HEK293 (cell line): ENCODE data around the gene HTR3B.
A peak's percentile ranks its signal among the peaks of the same experiment; 100 is the strongest.

ENCODE experiments used
- CTCF ChIA-PET: fragments of 350-600 bp; formaldehyde crosslinking; extraction: SDS; loops from one replicate; lab custom pipeline; 2021; ENCODE audit warnings: antibody characterized with exemption; lab: Yijun Ruan, JAX
- POLR2A ChIA-PET: fragments of 300-600 bp; formaldehyde crosslinking; extraction: SDS; loops from one replicate; lab custom pipeline; 2020; ENCODE audit warnings: antibody characterized with exemption, inconsistent platforms; lab: Yijun Ruan, JAX
- H3K27ac ChIP-seq: fragments of 200-500 bp; sonication (Bioruptor generic); 2 replicates; pipeline ENCODE4 v1.5.1; 2014; ENCODE audit warnings: low read depth, low read length, control low read depth, inconsistent platforms; ENCODE audit errors: extremely low read depth
- H3K36me3 ChIP-seq, 2 experiments: fragments of 200-500 bp in 1 of 2; sonication (Bioruptor generic) in 1 of 2; 1 replicate in 1 of 2; 2 replicates in 1 of 2; pipeline ENCODE4 v1.5.1; 2014 to 2017; ENCODE audit warnings: inconsistent platforms in 2 of 2, low read length in 2 of 2; ENCODE audit not compliant: control insufficient read depth in 2 of 2, insufficient read depth in 1 of 2
- H3K4me1 ChIP-seq: fragments of 200-500 bp; sonication (Bioruptor generic); 2 replicates; pipeline ENCODE4 v1.5.1; 2014; ENCODE audit warnings: mild to moderate bottlenecking, low read length, inconsistent platforms; ENCODE audit not compliant: control insufficient read depth, insufficient read depth
- H3K4me3 ChIP-seq: 2 replicates; pipeline ENCODE4 v1.5.1; 2011; ENCODE audit warnings: low read depth, mild to moderate bottlenecking, control low read depth, low read length, moderate library complexity
- H3K9me3 ChIP-seq: fragments of 200-500 bp; sonication (Bioruptor generic); 2 replicates; pipeline ENCODE4 v1.5.1; 2014; ENCODE audit warnings: low read depth, low read length, inconsistent platforms; ENCODE audit not compliant: control insufficient read depth, insufficient read depth
- BCL11B ChIP-seq: fragments of 450-650 bp; formaldehyde crosslinking; IDR thresholded peaks from 2 replicates; pipeline ENCODE4 v1.5.1; 2016; ENCODE audit warnings: low read depth, missing biosample characterization, missing genetic modification characterization
- EGR2 ChIP-seq: fragments of 450-650 bp; formaldehyde crosslinking; IDR thresholded peaks from 2 replicates; pipeline ENCODE4 v1.5.1; 2016; ENCODE audit warnings: low read depth, missing biosample characterization, missing genetic modification characterization
- KLF1 ChIP-seq: fragments of 450-650 bp; formaldehyde crosslinking; IDR thresholded peaks from 2 replicates; pipeline ENCODE4 v1.5.1; 2016; ENCODE audit warnings: missing biosample characterization, missing genetic modification characterization
- KLF17 ChIP-seq: fragments of 450-650 bp; formaldehyde crosslinking; IDR thresholded peaks from 2 replicates; pipeline ENCODE4 v1.5.1; 2016; ENCODE audit warnings: missing biosample characterization, missing genetic modification characterization
- MYNN ChIP-seq: fragments of 450-650 bp; formaldehyde crosslinking; IDR thresholded peaks from 2 replicates; pipeline ENCODE4 v1.5.1; 2016; ENCODE audit warnings: missing biosample characterization, missing genetic modification characterization, borderline replicate concordance
- SP2 ChIP-seq: fragments of 450-650 bp; formaldehyde crosslinking; IDR thresholded peaks from 2 replicates; pipeline ENCODE4 v1.5.1; 2016; ENCODE audit warnings: missing biosample characterization, missing genetic modification characterization
- ZBTB20 ChIP-seq: fragments of 450-650 bp; formaldehyde crosslinking; IDR thresholded peaks from 2 replicates; pipeline ENCODE4 v1.5.1; 2016; ENCODE audit warnings: missing biosample characterization, missing genetic modification characterization
- ZBTB48 ChIP-seq: fragments of 450-650 bp; formaldehyde crosslinking; IDR thresholded peaks from 2 replicates; pipeline ENCODE4 v1.5.1; 2016; ENCODE audit warnings: missing biosample characterization, missing genetic modification characterization
- ZNF10 ChIP-seq: fragments of 450-650 bp; formaldehyde crosslinking; IDR thresholded peaks from 2 replicates; pipeline ENCODE4 v1.5.1; 2017; ENCODE audit warnings: missing biosample characterization, missing genetic modification characterization
- ZNF155 ChIP-seq: fragments of 450-650 bp; formaldehyde crosslinking; IDR thresholded peaks from 2 replicates; pipeline ENCODE4 v1.5.1; 2016; ENCODE audit warnings: missing biosample characterization, missing genetic modification characterization
- ZNF2 ChIP-seq: fragments of 450-650 bp; formaldehyde crosslinking; IDR thresholded peaks from 2 replicates; pipeline ENCODE4 v1.5.1; 2016; ENCODE audit warnings: missing biosample characterization, missing genetic modification characterization
- ZNF311 ChIP-seq: fragments of 450-650 bp; formaldehyde crosslinking; IDR thresholded peaks from 2 replicates; pipeline ENCODE4 v1.5.1; 2017; ENCODE audit warnings: missing biosample characterization, missing genetic modification characterization, borderline replicate concordance
- ZNF335 ChIP-seq: fragments of 450-650 bp; formaldehyde crosslinking; conservative IDR thresholded peaks from 2 replicates; pipeline ENCODE4 v1.5.1; 2016; ENCODE audit warnings: missing biosample characterization, missing genetic modification characterization
- ZNF48 ChIP-seq: fragments of 450-650 bp; formaldehyde crosslinking; IDR thresholded peaks from 2 replicates; pipeline ENCODE4 v1.5.1; 2016; ENCODE audit warnings: missing biosample characterization, missing genetic modification characterization
- ZNF571 ChIP-seq: fragments of 450-650 bp; formaldehyde crosslinking; IDR thresholded peaks from 2 replicates; pipeline ENCODE4 v1.5.0; 2017; ENCODE audit warnings: missing biosample characterization, missing genetic modification characterization
- ZNF585B ChIP-seq: fragments of 450-650 bp; formaldehyde crosslinking; IDR thresholded peaks from 2 replicates; pipeline ENCODE4 v1.5.1; 2016; ENCODE audit warnings: missing biosample characterization, missing genetic modification characterization
- ZNF692 ChIP-seq: fragments of 450-650 bp; formaldehyde crosslinking; IDR thresholded peaks from 2 replicates; pipeline ENCODE4 v1.5.1; 2016; ENCODE audit warnings: missing biosample characterization, missing genetic modification characterization
- ZNF837 ChIP-seq: fragments of 450-650 bp; formaldehyde crosslinking; IDR thresholded peaks from 2 replicates; pipeline ENCODE4 v1.5.1; 2016; ENCODE audit warnings: missing biosample characterization, missing genetic modification characterization
- ZXDB ChIP-seq: fragments of 450-650 bp; formaldehyde crosslinking; IDR thresholded peaks from 2 replicates; pipeline ENCODE4 v1.5.1; 2016; ENCODE audit warnings: missing biosample characterization, missing genetic modification characterization
- TF ChIP-seq, protein P1 (sequence below): fragments of 450-650 bp; formaldehyde crosslinking; IDR thresholded peaks from 2 replicates; pipeline ENCODE4 v1.5.1; 2016; ENCODE audit warnings: missing biosample characterization, missing genetic modification characterization
- TF ChIP-seq, protein P2 (sequence below): fragments of 450-650 bp; formaldehyde crosslinking; IDR thresholded peaks from 2 replicates; pipeline ENCODE4 v1.5.1; 2016; ENCODE audit warnings: missing biosample characterization, missing genetic modification characterization
- TF ChIP-seq, protein P3 (sequence below): fragments of 450-650 bp; formaldehyde crosslinking; IDR thresholded peaks from 2 replicates; pipeline ENCODE4 v1.5.1; 2016; ENCODE audit warnings: missing biosample characterization, missing genetic modification characterization

HTR3B gene

DNA sequence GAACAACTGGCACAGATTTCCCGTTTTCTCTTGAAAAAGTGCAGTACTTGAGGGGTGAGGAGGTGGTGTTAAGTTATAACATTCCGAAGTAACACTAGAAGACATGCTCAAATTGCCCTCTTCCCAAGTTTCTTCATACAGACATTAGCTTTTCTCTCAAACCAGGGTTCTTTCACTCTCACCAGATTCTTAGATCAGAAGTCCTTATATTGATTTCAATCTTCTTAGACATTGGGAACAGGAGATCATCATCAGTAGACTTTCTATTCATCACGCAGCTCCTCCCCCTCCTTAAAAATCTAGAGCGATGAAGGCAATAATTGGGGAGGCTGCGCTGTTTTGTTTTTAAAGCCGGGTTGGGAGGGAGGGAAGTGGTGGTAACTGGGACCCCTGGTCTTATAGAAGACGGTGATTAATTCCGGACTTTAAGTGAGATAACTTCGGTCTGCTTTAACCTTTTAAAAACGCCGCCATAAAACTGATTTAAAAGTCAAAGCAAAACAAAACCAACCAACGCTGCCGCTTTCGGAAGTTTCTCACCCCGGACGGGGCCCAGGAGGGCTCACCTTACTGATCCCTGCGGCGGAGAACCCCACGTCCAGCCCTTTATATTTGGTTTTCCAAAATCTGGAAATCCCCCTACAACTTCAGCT, 29.9 kb upstream of the HTR3B start:
- CTCF ChIA-PET, result interaction anchor here (1.2 to 4.8 kb wide), 3 partner anchors 22 to 387 kb away, joined by 3 to 28 read pairs (median 7); no protein-coding TSS in a partner anchor
- no peaks in the 10 kb centered on the region for H3K9me3 ChIP-seq
- H3K27ac ChIP-seq, result peak overlapping the region; percentile 77; the same call in 1 of the 2 replicates
- H3K4me3 ChIP-seq, result peak overlapping the region; percentile 69
- H3K4me1 ChIP-seq, result no peaks in the 10 kb centered on the region
- peaks cover 0 to 24% of the 10 kb centered on the region in 2 experiments; a peak in 1 of 3 replicates for H3K36me3 ChIP-seq
- POLR2A ChIA-PET, result interaction anchor here (0.6 to 1.6 kb wide), 7 partner anchors 10 to 478 kb away, joined by 3 to 8 read pairs (median 3); no protein-coding TSS in a partner anchor
- TF ChIP-seq, protein P1, sequence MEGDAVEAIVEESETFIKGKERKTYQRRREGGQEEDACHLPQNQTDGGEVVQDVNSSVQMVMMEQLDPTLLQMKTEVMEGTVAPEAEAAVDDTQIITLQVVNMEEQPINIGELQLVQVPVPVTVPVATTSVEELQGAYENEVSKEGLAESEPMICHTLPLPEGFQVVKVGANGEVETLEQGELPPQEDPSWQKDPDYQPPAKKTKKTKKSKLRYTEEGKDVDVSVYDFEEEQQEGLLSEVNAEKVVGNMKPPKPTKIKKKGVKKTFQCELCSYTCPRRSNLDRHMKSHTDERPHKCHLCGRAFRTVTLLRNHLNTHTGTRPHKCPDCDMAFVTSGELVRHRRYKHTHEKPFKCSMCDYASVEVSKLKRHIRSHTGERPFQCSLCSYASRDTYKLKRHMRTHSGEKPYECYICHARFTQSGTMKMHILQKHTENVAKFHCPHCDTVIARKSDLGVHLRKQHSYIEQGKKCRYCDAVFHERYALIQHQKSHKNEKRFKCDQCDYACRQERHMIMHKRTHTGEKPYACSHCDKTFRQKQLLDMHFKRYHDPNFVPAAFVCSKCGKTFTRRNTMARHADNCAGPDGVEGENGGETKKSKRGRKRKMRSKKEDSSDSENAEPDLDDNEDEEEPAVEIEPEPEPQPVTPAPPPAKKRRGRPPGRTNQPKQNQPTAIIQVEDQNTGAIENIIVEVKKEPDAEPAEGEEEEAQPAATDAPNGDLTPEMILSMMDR (tag by site-specific recombination), result no peak
- no peak for TF ChIP-seq ZBTB48 (tag by site-specific recombination)
- TF ChIP-seq ZNF692 (tag by site-specific recombination), result no peak
- TF ChIP-seq ZNF155, result no peak
- no peak for TF ChIP-seq BCL11B (tag by site-specific recombination)
- TF ChIP-seq ZXDB (tag by site-specific recombination), result no peak
- TF ChIP-seq ZBTB20, result no peak
- no peak for TF ChIP-seq SP2 (tag by site-specific recombination)
- no peak for TF ChIP-seq ZNF10 (tag by site-specific recombination)
- TF ChIP-seq, protein P2, sequence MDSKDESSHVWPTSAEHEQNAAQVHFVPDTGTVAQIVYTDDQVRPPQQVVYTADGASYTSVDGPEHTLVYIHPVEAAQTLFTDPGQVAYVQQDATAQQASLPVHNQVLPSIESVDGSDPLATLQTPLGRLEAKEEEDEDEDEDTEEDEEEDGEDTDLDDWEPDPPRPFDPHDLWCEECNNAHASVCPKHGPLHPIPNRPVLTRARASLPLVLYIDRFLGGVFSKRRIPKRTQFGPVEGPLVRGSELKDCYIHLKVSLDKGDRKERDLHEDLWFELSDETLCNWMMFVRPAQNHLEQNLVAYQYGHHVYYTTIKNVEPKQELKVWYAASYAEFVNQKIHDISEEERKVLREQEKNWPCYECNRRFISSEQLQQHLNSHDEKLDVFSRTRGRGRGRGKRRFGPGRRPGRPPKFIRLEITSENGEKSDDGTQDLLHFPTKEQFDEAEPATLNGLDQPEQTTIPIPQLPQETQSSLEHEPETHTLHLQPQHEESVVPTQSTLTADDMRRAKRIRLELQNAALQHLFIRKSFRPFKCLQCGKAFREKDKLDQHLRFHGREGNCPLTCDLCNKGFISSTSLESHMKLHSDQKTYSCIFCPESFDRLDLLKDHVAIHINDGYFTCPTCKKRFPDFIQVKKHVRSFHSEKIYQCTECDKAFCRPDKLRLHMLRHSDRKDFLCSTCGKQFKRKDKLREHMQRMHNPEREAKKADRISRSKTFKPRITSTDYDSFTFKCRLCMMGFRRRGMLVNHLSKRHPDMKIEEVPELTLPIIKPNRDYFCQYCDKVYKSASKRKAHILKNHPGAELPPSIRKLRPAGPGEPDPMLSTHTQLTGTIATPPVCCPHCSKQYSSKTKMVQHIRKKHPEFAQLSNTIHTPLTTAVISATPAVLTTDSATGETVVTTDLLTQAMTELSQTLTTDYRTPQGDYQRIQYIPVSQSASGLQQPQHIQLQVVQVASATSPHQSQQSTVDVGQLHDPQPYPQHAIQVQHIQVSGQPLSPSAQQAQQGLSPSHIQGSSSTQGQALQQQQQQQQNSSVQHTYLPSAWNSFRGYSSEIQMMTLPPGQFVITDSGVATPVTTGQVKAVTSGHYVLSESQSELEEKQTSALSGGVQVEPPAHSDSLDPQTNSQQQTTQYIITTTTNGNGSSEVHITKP (tag by site-specific recombination), result peak; percentile 46; the same call in 1 of the 2 replicates
- no peak for TF ChIP-seq ZNF311 (tag by site-specific recombination)
- peak; percentile 5; the same call in 1 of the 2 replicates for TF ChIP-seq EGR2 (tag by site-specific recombination)
- TF ChIP-seq ZNF571 (tag by site-specific recombination), result no peak
- no peak for TF ChIP-seq ZNF48 (tag by site-specific recombination)
- peak; percentile 42 for TF ChIP-seq ZNF335 (tag by site-specific recombination)
- no peak for TF ChIP-seq ZNF837 (tag by site-specific recombination)
- TF ChIP-seq ZNF2 (tag by site-specific recombination), result no peak
- TF ChIP-seq KLF1, result no peak
- no peak for TF ChIP-seq KLF17
- TF ChIP-seq, protein P3, sequence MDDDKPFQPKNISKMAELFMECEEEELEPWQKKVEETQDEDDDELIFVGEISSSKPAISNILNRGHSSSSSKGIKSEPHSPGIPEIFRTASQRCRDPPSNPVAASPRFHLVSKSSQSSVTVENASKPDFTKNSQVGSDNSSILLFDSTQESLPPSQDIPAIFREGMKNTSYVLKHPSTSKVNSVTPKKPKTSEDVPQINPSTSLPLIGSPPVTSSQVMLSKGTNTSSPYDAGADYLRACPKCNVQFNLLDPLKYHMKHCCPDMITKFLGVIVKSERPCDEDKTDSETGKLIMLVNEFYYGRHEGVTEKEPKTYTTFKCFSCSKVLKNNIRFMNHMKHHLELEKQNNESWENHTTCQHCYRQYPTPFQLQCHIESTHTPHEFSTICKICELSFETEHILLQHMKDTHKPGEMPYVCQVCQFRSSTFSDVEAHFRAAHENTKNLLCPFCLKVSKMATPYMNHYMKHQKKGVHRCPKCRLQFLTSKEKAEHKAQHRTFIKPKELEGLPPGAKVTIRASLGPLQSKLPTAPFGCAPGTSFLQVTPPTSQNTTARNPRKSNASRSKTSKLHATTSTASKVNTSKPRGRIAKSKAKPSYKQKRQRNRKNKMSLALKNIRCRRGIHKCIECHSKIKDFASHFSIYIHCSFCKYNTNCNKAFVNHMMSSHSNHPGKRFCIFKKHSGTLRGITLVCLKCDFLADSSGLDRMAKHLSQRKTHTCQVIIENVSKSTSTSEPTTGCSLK (tag by site-specific recombination), result no peak
- TF ChIP-seq ZNF585B (tag by site-specific recombination), result no peak
- TF ChIP-seq MYNN (tag by site-specific recombination), result no peak
